GM12892 (cell line): Measurements from ENCODE around the gene TAF15.

ENCODE experiments used
- POLR2A ChIP-seq: IDR thresholded peaks from 2 replicates; pipeline ENCODE4 v1.6.1; 2011; ENCODE audit warnings: low read depth, low read length, control low read depth
- POLR2AphosphoS5 ChIP-seq: IDR thresholded peaks from 2 replicates; pipeline ENCODE4 v1.6.1; 2011; ENCODE audit warnings: low read depth, low read length, control low read depth
- TAF1 ChIP-seq: IDR thresholded peaks from 2 replicates; pipeline ENCODE4 v1.6.1; 2011; ENCODE audit warnings: low read depth, mild to moderate bottlenecking, control low read depth, low read length, borderline replicate concordance

- TF ChIP-seq POLR2A (no peak), POLR2AphosphoS5 (no peak), TAF1 (no peak)
Measured at GRCh38 chr17:35894206-35894605, 84.9 kb downstream of the TAF15 start.
